Body of pancreas (tissue), 4 donors: ENCODE results near the gene SLK. TPM values are rescaled to one million over a fixed set of nuclear protein-coding genes. Genes with fewer than 3 reads are reported as not detected.

Experiments
- ATAC-seq: fragments of 150-250 bp; one replicate; pipeline ENCODE4 v1.9.1; 2016
- DNase-seq, 4 donors: peaks; one replicate each; pipeline ENCODE4 v3.0.0-alpha.2; 2019
- H3K27ac ChIP-seq, 4 donors: fragments of 200-600 bp; sonication (generic); 1 replicate in 3 of 4; 2 replicates in 1 of 4; pipeline versions ENCODE4 v1.5.1 to v1.6.1; 2016 to 2019; ENCODE audit warnings: mild to moderate bottlenecking in 1 of 4, mixed read lengths in 1 of 4, moderate library complexity in 1 of 4
- H3K27me3 ChIP-seq, 2 donors: fragments of 200-600 bp; sonication (generic); one replicate each; pipeline ENCODE4 v1.6.0; 2016; ENCODE audit warnings: mild to moderate bottlenecking in 1 of 2
- H3K36me3 ChIP-seq, 2 donors: fragments of 200-600 bp; sonication (generic); replicated peaks in 1 of 2; 2 replicates each; pipeline ENCODE4 v1.5.1; 2016; ENCODE audit warnings: low read depth in 2 of 2; ENCODE audit not compliant: insufficient read depth in 1 of 2
- H3K4me1 ChIP-seq: fragments of 200-600 bp; sonication (generic); one replicate; pipeline ENCODE4 v1.6.0; 2016
- H3K4me3 ChIP-seq, 2 donors: fragments of 200-600 bp; sonication (generic); 1 replicate in 1 of 2; 2 replicates in 1 of 2; pipeline ENCODE4 v1.5.1; 2016 to 2019
- H3K9me3 ChIP-seq, 3 donors: fragments of 200-600 bp; sonication (generic); 1 replicate in 2 of 3; 2 replicates in 1 of 3; pipeline ENCODE4 v1.5.1; 2016
- POLR2A ChIP-seq, 3 donors: fragments of 450-650 bp; IDR thresholded peaks; one replicate each; pipeline ENCODE4 v1.6.1; 2016; ENCODE audit warnings: antibody characterized with exemption in 3 of 3, mild to moderate bottlenecking in 2 of 3
- WGBS, 2 donors: methylation state at CpG; one replicate each; pipeline ENCODE4 v1.1.5; 2017; 5-methylcytosine and 5-hydroxymethylcytosine counted together
- intact Hi-C: fragments of 100-400 bp; cut with DNase I; formaldehyde crosslinking; loops from one replicate; pipeline ENCODE4 v1.15.1; 2023
- total RNA-seq, 2 donors: library from RNA; depleted of rRNA; stranded (reverse); fragments of >200 nt; gene quantifications; one replicate each; pipeline ENCODE4 v1.1.0, GENCODE V29; 2016
- TF ChIP-seq, protein P1 (sequence below), 7 experiments: fragments of 450-650 bp in 4 of 7; fragments of 200-600 bp in 3 of 7; sonication (generic) in 3 of 7; IDR thresholded peaks; one replicate each; pipeline ENCODE4 v1.5.1; 2016 to 2019; ENCODE audit warnings: antibody characterized with exemption in 7 of 7

SLK gene
- total RNA-seq, 2 donors from 2014 or later = 23.7 to 25.9 TPM

DNA sequence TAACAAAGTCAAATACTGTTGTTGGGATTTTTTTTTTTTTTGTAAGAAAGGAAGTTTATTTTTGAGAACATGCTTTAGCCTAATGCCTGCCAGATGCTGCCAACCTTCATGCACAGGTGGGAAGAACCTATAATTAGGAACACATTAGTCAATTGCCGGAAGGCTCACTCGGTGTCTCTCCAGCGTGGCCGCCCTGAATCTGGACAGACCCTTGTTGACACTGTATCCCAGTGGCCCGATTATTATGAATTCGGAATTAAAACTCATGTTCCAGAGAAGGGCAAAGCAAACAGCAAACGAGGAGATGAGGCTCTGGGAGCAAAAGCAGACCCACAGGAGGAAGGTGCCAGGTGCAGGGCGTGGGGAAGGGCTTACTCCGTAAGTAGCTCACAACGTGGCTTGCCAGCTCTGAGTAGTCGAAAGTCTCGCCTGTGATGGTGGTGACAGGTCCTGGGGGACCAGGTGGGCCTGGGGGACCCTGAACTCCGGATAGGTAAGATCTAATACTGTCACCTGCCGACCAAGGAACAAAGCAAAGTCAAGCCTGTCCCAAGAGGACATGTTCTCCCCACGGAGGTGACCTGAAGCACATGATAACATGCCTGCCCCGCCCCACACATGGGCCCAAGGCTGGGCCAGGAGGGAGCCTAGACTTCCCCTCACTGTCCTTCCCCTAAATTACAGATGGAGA lies 70.5 kb downstream of the SLK start:
- Histone ChIP-seq H3K9me3 (no peaks in the 10 kb centered on the region), H3K27ac (no peak overlapping the region), H3K4me3 (no peak overlapping the region), H3K27me3 (no peaks in the 10 kb centered on the region), H3K36me3 (peaks cover 0 to 1% of the 10 kb centered on the region in 2 donors), H3K4me1 (no peaks in the 10 kb centered on the region)
- DNase-seq = no peak
- no peak for ATAC-seq
- 57 to 63% methylated on average over 16 of the region's 16 CpGs for WGBS, 2 donors
- TF ChIP-seq POLR2A (IDR thresholded peaks at IDR 0.05) = no peak
- TF ChIP-seq, protein P1, sequence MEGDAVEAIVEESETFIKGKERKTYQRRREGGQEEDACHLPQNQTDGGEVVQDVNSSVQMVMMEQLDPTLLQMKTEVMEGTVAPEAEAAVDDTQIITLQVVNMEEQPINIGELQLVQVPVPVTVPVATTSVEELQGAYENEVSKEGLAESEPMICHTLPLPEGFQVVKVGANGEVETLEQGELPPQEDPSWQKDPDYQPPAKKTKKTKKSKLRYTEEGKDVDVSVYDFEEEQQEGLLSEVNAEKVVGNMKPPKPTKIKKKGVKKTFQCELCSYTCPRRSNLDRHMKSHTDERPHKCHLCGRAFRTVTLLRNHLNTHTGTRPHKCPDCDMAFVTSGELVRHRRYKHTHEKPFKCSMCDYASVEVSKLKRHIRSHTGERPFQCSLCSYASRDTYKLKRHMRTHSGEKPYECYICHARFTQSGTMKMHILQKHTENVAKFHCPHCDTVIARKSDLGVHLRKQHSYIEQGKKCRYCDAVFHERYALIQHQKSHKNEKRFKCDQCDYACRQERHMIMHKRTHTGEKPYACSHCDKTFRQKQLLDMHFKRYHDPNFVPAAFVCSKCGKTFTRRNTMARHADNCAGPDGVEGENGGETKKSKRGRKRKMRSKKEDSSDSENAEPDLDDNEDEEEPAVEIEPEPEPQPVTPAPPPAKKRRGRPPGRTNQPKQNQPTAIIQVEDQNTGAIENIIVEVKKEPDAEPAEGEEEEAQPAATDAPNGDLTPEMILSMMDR (IDR thresholded peaks at IDR 0.05) = no peak
- intact Hi-C loops = no loop called here

DNA sequence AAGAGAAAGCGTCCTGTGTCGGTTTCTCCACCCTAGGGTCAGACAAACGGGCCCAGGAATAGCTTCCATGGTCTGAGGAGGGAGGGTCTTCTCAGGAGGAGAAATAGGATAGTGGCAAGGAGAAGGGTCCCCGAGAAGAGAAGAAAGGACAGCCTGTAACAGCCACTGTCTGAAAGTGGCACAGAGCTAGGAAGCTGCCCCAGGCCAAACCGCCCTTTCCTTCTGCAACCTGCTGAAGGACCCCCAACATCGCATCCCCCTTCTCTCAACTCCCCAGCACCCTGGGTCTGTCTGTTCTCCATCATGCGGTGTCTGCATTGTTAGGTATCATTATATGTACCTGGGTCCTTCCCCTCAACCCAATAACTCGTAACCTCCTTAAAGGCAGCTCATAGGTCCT lies 71.6 kb downstream of the SLK start:
- 78 to 86% methylated on average over 8 of the region's 8 CpGs for WGBS, 2 donors
- Histone ChIP-seq H3K27me3 (no peaks in the 10 kb centered on the region), H3K9me3 (no peaks in the 10 kb centered on the region), H3K27ac (no peak overlapping the region), H3K4me3 (no peak overlapping the region), H3K4me1 (no peaks in the 10 kb centered on the region), H3K36me3 (no peaks in the 10 kb centered on the region)
- TF ChIP-seq, protein P1 (IDR thresholded peaks at IDR 0.05) = no peak
- no peak for TF ChIP-seq POLR2A (IDR thresholded peaks at IDR 0.05)
- intact Hi-C loops = no loop called here
- ATAC-seq (no peak), DNase-seq (no peak)

DNA sequence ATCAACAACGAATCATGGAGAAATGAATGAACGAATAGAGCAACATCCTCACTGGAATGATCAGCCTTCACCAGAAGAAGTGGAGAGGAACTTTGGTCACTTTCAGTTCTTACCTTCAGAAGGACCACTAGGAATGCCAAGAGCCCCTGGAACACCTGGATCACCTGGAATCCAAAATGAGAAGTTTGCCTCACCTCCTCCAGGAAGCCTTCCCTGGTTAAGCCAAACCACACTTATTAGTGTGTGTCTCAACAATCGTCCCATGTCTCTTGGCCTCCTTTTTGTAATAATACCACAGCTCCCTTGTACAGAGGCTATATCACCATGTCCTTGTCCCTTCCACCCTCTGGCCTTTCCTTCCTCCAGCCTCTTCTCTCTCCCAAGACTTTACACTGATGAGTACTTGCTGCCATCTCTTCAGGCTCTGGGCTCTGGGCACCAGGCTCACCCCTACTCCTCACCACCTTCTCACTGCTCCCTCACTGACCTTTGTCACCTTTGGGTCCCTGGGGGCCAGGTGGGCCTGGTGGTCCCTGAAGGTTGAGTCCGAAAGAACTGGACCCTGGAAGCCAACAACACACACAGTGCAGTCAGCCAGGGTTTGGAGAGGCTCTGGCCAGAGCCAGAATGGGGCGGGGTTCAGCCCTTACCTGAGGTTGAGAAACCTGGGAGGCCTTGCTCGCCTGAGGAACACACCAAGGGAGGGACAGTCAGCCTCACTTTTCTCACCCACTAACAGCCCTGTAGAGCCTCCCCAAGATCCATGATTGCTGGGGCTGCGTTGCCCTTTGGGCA lies 72.2 kb downstream of the SLK start:
- DNase-seq (no peak), ATAC-seq (no peak)
- Histone ChIP-seq H3K4me1 (no peaks in the 10 kb centered on the region), H3K27ac (no peak overlapping the region), H3K9me3 (no peaks in the 10 kb centered on the region), H3K27me3 (no peaks in the 10 kb centered on the region), H3K4me3 (no peak overlapping the region), H3K36me3 (no peaks in the 10 kb centered on the region)
- WGBS, 2 donors = 82 to 83% methylated on average over 7 of the region's 7 CpGs
- TF ChIP-seq, protein P1 (IDR thresholded peaks at IDR 0.05) = no peak
- no peak for TF ChIP-seq POLR2A (IDR thresholded peaks at IDR 0.05)
- intact Hi-C loops = no loop called here

GRCh38 chr10:104040382-104040781 lies 73.4 kb downstream of the SLK start:
- H3K4me3 ChIP-seq = no peak overlapping the region
- H3K36me3 ChIP-seq = no peaks in the 10 kb centered on the region
- DNase-seq = no peak
- no peaks in the 10 kb centered on the region for H3K4me1 ChIP-seq
- TF ChIP-seq, protein P1 (IDR thresholded peaks at IDR 0.05) = no peak
- no peak for TF ChIP-seq POLR2A (IDR thresholded peaks at IDR 0.05)
- intact Hi-C loops = no loop called here
- H3K9me3 ChIP-seq = no peaks in the 10 kb centered on the region
- ATAC-seq = no peak
- no peaks in the 10 kb centered on the region for H3K27me3 ChIP-seq
- 50 to 65% methylated on average over 6 of the region's 6 CpGs for WGBS, 2 donors
- H3K27ac ChIP-seq = no peak overlapping the region
